ENCODE data around the gene TMEM240. TPM values are rescaled to one million over a fixed set of nuclear protein-coding genes. Genes with fewer than 3 reads are reported as not detected.

TMEM240 gene
- total and polyA plus RNA-seq, 9 of the 15 experiments (the other 6 are each of a cell fraction or from before 2014, with no cell fraction given): 0.24 to 2.0 (median 0.69) TPM; not detected in 5

- Histone ChIP-seq H3K4me1 (replicated peaks in 1 of 2; ENCODE audit: control insufficient read depth in 2 of 2, insufficient read depth in 2 of 2, low read length in 2 of 2) (peaks cover 0 to 41% of the 10 kb centered on the region in 2 experiments; a peak in 2 of 5 replicates), H3K4me2 (ENCODE audit: insufficient read depth, low read length) (no peak overlapping the region), H3K9me1 (ENCODE audit: control insufficient read depth, insufficient read depth, low read length) (no peaks in the 10 kb centered on the region), H3K27me3 (ENCODE audit: control insufficient read depth in 2 of 2, insufficient read depth in 2 of 2, low read length in 2 of 2) (no peaks in the 10 kb centered on the region), H3K4me3 (no peak overlapping the region), H3K9ac (ENCODE audit: insufficient read depth in 1 of 2, low read depth in 2 of 2, low read length in 2 of 2) (peak overlapping the region in 1 of 2 experiments; percentile 60; a peak in 2 of 4 replicates), H4K20me1 (replicated peaks; ENCODE audit: control insufficient read depth, insufficient read depth, low read length) (no peaks in the 10 kb centered on the region), H2AFZ (ENCODE audit: low read depth, low read length) (no peak overlapping the region), H3K79me2 (ENCODE audit: control insufficient read depth, insufficient read depth, low read length) (no peaks in the 10 kb centered on the region), H3K27ac (ENCODE audit: extremely low read depth, low read depth, low read length) (no peak overlapping the region), H3K9me3 (replicated peaks; ENCODE audit: control insufficient read depth, insufficient read depth, low read depth, low read length) (no peaks in the 10 kb centered on the region; the same call in 1 of the 2 replicates), H3K36me3 (ENCODE audit: control insufficient read depth, insufficient read depth, low read length) (peaks cover 50% of the 10 kb centered on the region)
- TF ChIP-seq POLR2G (IDR thresholded peaks at IDR 0.05; ENCODE audit: low read depth, low read length): peak; percentile 51
- 0 out of 2 replicates have a peak, but pooled peaks have one; percentile 42 for TF ChIP-seq NR2C1 (IDR thresholded peaks at IDR 0.05)
- no peak for TF ChIP-seq NR2C1 (tag; IDR thresholded peaks at IDR 0.05)
- no peak for TF ChIP-seq ZBTB17 (CRISPR knock-in tag; IDR thresholded peaks at IDR 0.05)
- ATAC-seq: no peak
- intact Hi-C loops (cut with micrococcal nuclease): no loop called here
- no TSS peak for BruUV-seq (replicated peaks)
- ChIA-PET POLR2A (interaction anchor here (0.6 to 1.3 kb wide), 2 partner anchors 16 to 26 kb away, joined by 3 read pairs; no protein-coding TSS in a partner anchor), CTCF (ENCODE audit: low intra/inter-chr PET ratio) (no interaction called here)
- 91% methylated on average over 14 of the region's 15 CpGs for WGBS (ENCODE audit: insufficient coverage, low coverage, missing lambda C conversion rate)
- in situ Hi-C loops (cut with MboI): no loop called here
- no peak for DNase-seq (ENCODE audit: extremely low read depth in 1 of 4, low spot score in 3 of 4)
- FAIRE-seq: no peak
These were observed 3.4 kb downstream of the TMEM240 start for GRCh38 chr1:1536938-1537546.
